Keratinocyte (primary cell): Measurements from ENCODE around the gene HOXC6. TPM values are rescaled to one million over a fixed set of nuclear protein-coding genes. Genes with fewer than 3 reads are reported as not detected.

Experiments used
- DNase-seq: peaks from one replicate; pipeline ENCODE4 v3.0.0-alpha.2; 2011; ENCODE audit warnings: low read depth, missing footprints, low spot score
- FAIRE-seq: peaks from 2 replicates; lab custom pipeline; 2011; peaks lifted over from hg19 to GRCh38; lab: Jason Lieb, UNC
- H2AFZ ChIP-seq: 2 replicates; pipeline ENCODE4 v1.6.0; 2012; ENCODE audit warnings: low read length, control low read depth, inconsistent platforms; ENCODE audit not compliant: control insufficient read depth
- H3K27ac ChIP-seq: 2 replicates; pipeline ENCODE4 v1.5.1; 2011; ENCODE audit warnings: low read length; ENCODE audit not compliant: control insufficient read depth, insufficient read depth
- H3K27me3 ChIP-seq: 3 replicates; pipeline ENCODE4 v1.6.0; 2011; ENCODE audit warnings: low read length; ENCODE audit not compliant: control insufficient read depth, insufficient read depth; ENCODE audit errors: extremely low read depth
- H3K36me3 ChIP-seq, 2 experiments: 2 replicates in 1 of 2; 3 replicates in 1 of 2; pipeline ENCODE4 v1.5.1; 2011; ENCODE audit warnings: low read length in 2 of 2, mild to moderate bottlenecking in 1 of 2; ENCODE audit not compliant: control insufficient read depth in 2 of 2, insufficient read depth in 2 of 2; ENCODE audit errors: extremely low read depth in 1 of 2
- H3K4me1 ChIP-seq: 3 replicates; pipeline ENCODE4 v1.5.1; 2011; ENCODE audit warnings: low read length; ENCODE audit not compliant: control insufficient read depth, insufficient read depth; ENCODE audit errors: extremely low read depth
- H3K4me2 ChIP-seq: 3 replicates; pipeline ENCODE4 v1.6.0; 2011; ENCODE audit warnings: low read depth, low read length; ENCODE audit not compliant: control insufficient read depth, insufficient read depth; ENCODE audit errors: extremely low read depth
- H3K4me3 ChIP-seq, 3 experiments: fragments of 200-600 bp in 1 of 3; sonication (generic) in 1 of 3; 2 replicates in 2 of 3; 3 replicates in 1 of 3; pipeline ENCODE4 v1.5.1; 2011 to 2016; ENCODE audit warnings: low read length in 3 of 3, mild to moderate bottlenecking in 3 of 3, control low read depth in 2 of 3, inconsistent platforms in 1 of 3, low read depth in 1 of 3, mixed read lengths in 1 of 3, mixed run types in 1 of 3, moderate library complexity in 1 of 3; ENCODE audit not compliant: control insufficient read depth in 2 of 3, insufficient read depth in 2 of 3; ENCODE audit errors: extremely low read depth in 1 of 3
- H3K79me2 ChIP-seq: 2 replicates; pipeline ENCODE4 v1.6.0; 2012; ENCODE audit warnings: low read length; ENCODE audit not compliant: control insufficient read depth, insufficient read depth
- H3K9ac ChIP-seq: 3 replicates; pipeline ENCODE4 v1.6.0; 2011; ENCODE audit warnings: low read length; ENCODE audit not compliant: control insufficient read depth, insufficient read depth; ENCODE audit errors: extremely low read depth
- H3K9me1 ChIP-seq: 3 replicates; pipeline ENCODE4 v1.6.0; 2011; ENCODE audit warnings: low read length; ENCODE audit not compliant: control insufficient read depth, insufficient read depth; ENCODE audit errors: extremely low read depth
- H3K9me3 ChIP-seq: 2 replicates; pipeline ENCODE4 v1.5.1; 2012; ENCODE audit warnings: low read depth, low read length; ENCODE audit not compliant: control insufficient read depth
- H4K20me1 ChIP-seq: 3 replicates; pipeline ENCODE4 v1.6.0; 2011; ENCODE audit warnings: low read length; ENCODE audit not compliant: control insufficient read depth, insufficient read depth; ENCODE audit errors: extremely low read depth
- CTCF ChIP-seq, 3 experiments: IDR thresholded peaks in 1 of 3; conservative IDR thresholded peaks in 1 of 3; optimal IDR thresholded peaks in 1 of 3; 2 replicates in 2 of 3; 3 replicates in 1 of 3; pipeline versions ENCODE3 to v1.5.1; 2011; ENCODE audit warnings: low read length in 3 of 3, mild to moderate bottlenecking in 3 of 3, moderate library complexity in 2 of 3, control low read depth in 1 of 3, inconsistent platforms in 1 of 3; ENCODE audit not compliant: insufficient read depth in 2 of 3; ENCODE audit errors: extremely low read depth in 1 of 3
- EZH2 ChIP-seq: IDR thresholded peaks from one replicate; pipeline ENCODE4 v1.6.1; 2012; ENCODE audit warnings: inconsistent platforms, mild to moderate bottlenecking, low read length, moderate library complexity
- dilution Hi-C: fragments of 300-500 bp; cut with MboI; formaldehyde crosslinking; loops from one replicate; pipeline ENCODE4 v1.7.0; 2020; ENCODE audit warnings: low sequenced_read_pairs; ENCODE audit not compliant: extremely low pct_ligation_motif_present
- polyA plus RNA-seq, 5 experiments: library from polyadenylated mRNA; depleted of rRNA in 3 of 5; stranded (reverse) in 3 of 5; stranded (forward) in 1 of 5; unstranded in 1 of 5; fragments of >200 nt; gene quantifications; 1 replicate in 1 of 5; 2 replicates in 3 of 5; 3 replicates in 1 of 5; pipeline versions ENCODE4 v1.2.1 to v1.2.3, GENCODE V29; 2011 to 2012; ENCODE audit warnings: missing spikeins in 2 of 5, low read depth in 1 of 5, low replicate concordance in 1 of 5

Gene HOXC6
- polyA plus RNA-seq, 1 donor (not counting 4 experiments of a cell fraction or from before 2014, with no cell fraction given): 4.7 TPM

GRCh38 chr12:54030889-54031471 is 2.7 kb downstream of the HOXC6 start:
- FAIRE-seq: no peak

DNA sequence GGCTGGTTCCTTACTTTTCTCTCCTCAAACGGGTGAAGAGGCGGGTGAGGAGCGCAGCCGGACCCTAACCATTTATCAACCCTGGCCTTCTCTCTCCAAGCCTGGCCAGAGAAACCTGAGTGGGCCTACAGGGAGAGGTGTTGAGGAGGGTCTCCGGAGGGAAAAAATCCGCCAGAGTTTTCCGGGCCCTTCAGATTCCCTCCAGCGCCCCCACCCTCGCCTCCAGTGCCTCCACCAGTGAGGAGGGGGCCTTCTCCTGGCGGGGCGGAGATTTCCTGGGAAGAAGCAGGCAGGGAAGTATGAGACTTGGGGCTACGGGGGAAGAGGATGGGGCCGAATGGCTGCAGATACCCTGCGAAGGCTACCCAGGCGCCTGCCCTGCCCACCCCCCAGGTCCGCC is 3.2 kb downstream of the HOXC6 start:
- dilution Hi-C loops: no loop called here
- Histone ChIP-seq H2AFZ (no peak overlapping the region), H3K79me2 (peaks cover 26% of the 10 kb centered on the region), H3K36me3 (peaks cover 0 to 1% of the 10 kb centered on the region in 2 experiments), H3K9me3 (no peaks in the 10 kb centered on the region), H4K20me1 (no peaks in the 10 kb centered on the region), H3K9ac (no peak overlapping the region), H3K27ac (no peak overlapping the region), H3K4me3 (no peak overlapping the region), H3K4me2 (no peak overlapping the region), H3K9me1 (no peaks in the 10 kb centered on the region), H3K27me3 (no peaks in the 10 kb centered on the region), H3K4me1 (peaks cover 34% of the 10 kb centered on the region)
- no peak for TF ChIP-seq CTCF (optimal IDR thresholded peaks at IDR 0.05 in 1 of 3, IDR thresholded peaks at IDR 0.05 in 1 of 3, conservative IDR thresholded peaks at IDR 0.05 in 1 of 3; ENCODE audit: extremely low read depth in 1 of 3, insufficient read depth in 2 of 3, low read length in 3 of 3)
- TF ChIP-seq EZH2: no peak
- DNase-seq (no peak), FAIRE-seq (no peak)

More at GRCh38 chr12:54030889-54031471, 2.7 kb downstream of the HOXC6 start:
- Histone ChIP-seq H2AFZ (no peak overlapping the region), H3K27ac (no peak overlapping the region), H3K9me1 (no peaks in the 10 kb centered on the region), H3K4me2 (peak overlapping the region; percentile 24), H3K4me1 (peaks cover 34% of the 10 kb centered on the region), H3K4me3 (no peak overlapping the region), H4K20me1 (no peaks in the 10 kb centered on the region), H3K36me3 (peaks cover 0 to 1% of the 10 kb centered on the region in 2 experiments), H3K27me3 (no peaks in the 10 kb centered on the region), H3K79me2 (peaks cover 30% of the 10 kb centered on the region), H3K9me3 (no peaks in the 10 kb centered on the region), H3K9ac (peak overlapping the region; percentile 44)
- dilution Hi-C loops: no loop called here
- TF ChIP-seq CTCF (optimal IDR thresholded peaks at IDR 0.05 in 1 of 3, IDR thresholded peaks at IDR 0.05 in 1 of 3, conservative IDR thresholded peaks at IDR 0.05 in 1 of 3; ENCODE audit: extremely low read depth in 1 of 3, insufficient read depth in 2 of 3, low read length in 3 of 3): no peak
- no peak for TF ChIP-seq EZH2
- DNase-seq: no peak
